Fibroblast of villous mesenchyme (primary cell): ENCODE measurements around the gene NFE2L3. TPM values are rescaled to one million over a fixed set of nuclear protein-coding genes. Genes with fewer than 3 reads are reported as not detected.
"Not testable (repeated sequence)": the region's sequence is repeated elsewhere in the genome, so short reads cannot be mapped to it uniquely, and the experiment has no call there.

ENCODE experiments used
- DNase-seq: peaks from one replicate; pipeline ENCODE4 v3.0.0-alpha.2; 2010; ENCODE audit warnings: low read depth
- H3K4me3 ChIP-seq: 2 replicates; pipeline ENCODE4 v1.5.1; 2011; ENCODE audit warnings: low read depth, mild to moderate bottlenecking, low read length
- total RNA-seq: library from RNA; depleted of rRNA; stranded (reverse); fragments of >200 nt; gene quantifications from 2 replicates; pipeline ENCODE4 v1.2.3, GENCODE V29; 2012
- TF ChIP-seq, protein P1 (sequence below): IDR thresholded peaks from 2 replicates; pipeline ENCODE4 v1.5.1; 2012; ENCODE audit warnings: low read depth, mild to moderate bottlenecking, low read length; ENCODE audit not compliant: insufficient read depth

NFE2L3 gene
- total RNA-seq, 1 donor: 6.9 TPM

DNA sequence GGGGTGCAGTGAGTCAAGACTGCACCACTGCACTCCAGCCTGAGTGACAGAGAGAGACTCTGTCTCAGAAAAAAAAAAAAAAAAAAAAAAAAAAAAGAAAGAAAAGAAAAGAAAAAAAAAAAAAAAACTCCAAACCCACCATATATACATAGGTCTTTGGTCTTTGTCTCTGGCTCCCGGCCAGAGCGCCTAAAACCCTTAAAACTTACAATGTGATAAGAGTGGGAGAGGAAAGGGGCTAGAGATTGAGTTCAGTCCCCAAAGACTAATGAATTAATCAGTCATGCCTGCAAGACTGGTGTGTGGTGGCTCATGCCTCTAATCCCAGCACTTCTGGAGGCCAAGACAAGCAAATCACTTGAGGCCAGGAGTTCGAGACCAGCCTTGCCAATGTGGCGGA, 6.8 kb upstream of the NFE2L3 start:
- TF ChIP-seq, protein P1, sequence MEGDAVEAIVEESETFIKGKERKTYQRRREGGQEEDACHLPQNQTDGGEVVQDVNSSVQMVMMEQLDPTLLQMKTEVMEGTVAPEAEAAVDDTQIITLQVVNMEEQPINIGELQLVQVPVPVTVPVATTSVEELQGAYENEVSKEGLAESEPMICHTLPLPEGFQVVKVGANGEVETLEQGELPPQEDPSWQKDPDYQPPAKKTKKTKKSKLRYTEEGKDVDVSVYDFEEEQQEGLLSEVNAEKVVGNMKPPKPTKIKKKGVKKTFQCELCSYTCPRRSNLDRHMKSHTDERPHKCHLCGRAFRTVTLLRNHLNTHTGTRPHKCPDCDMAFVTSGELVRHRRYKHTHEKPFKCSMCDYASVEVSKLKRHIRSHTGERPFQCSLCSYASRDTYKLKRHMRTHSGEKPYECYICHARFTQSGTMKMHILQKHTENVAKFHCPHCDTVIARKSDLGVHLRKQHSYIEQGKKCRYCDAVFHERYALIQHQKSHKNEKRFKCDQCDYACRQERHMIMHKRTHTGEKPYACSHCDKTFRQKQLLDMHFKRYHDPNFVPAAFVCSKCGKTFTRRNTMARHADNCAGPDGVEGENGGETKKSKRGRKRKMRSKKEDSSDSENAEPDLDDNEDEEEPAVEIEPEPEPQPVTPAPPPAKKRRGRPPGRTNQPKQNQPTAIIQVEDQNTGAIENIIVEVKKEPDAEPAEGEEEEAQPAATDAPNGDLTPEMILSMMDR: no peak
- no peak for DNase-seq
- H3K4me3 ChIP-seq: no peak overlapping the region

DNA sequence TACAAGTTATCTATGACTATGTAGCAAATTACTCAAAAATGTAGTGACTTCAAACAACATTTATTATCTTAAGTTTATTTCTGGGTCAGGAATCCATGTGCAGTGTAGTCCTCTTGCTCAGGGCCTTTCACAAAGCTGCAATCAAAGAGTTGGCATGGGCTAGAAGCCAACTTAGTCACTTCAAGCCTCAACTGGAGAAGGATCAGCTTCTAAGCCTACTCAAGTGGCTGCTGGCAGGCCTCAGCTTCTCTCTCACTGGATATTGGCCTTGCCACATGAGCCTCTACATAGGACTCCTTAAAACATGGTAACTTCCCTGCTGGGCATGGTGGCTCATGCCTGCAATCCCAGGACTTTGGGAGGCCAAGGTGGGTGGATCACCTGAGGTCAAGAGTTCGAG, 5.0 kb upstream of the NFE2L3 start:
- no peak overlapping the region for H3K4me3 ChIP-seq
- TF ChIP-seq, protein P1: no peak
- no peak for DNase-seq

GRCh38 chr7:26147646-26148306, 4.2 kb upstream of the NFE2L3 start:
- DNase-seq, H3K4me3 ChIP-seq: not testable (repeated sequence)

DNA sequence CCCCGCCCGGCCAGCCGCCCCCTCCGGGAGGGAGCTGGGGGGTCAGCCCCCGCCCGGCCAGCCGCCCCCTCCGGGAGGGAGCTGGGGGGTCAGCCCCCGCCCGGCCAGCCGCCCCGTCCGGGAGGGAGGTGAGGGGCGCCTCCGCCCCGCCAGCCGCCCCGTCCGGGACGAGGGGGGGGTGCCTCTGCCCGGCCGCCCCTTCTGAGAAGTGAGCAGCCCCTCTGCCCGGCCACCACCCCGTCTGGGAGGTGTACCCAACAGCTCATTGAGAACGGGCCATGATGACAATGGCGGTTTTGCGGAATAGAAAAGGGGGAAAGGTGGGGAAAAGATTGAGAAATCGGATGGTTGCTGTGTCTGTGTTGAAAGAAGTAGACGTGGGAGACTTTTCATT, 3.7 kb upstream of the NFE2L3 start:
- H3K4me3 ChIP-seq, DNase-seq: not testable (repeated sequence)

DNA sequence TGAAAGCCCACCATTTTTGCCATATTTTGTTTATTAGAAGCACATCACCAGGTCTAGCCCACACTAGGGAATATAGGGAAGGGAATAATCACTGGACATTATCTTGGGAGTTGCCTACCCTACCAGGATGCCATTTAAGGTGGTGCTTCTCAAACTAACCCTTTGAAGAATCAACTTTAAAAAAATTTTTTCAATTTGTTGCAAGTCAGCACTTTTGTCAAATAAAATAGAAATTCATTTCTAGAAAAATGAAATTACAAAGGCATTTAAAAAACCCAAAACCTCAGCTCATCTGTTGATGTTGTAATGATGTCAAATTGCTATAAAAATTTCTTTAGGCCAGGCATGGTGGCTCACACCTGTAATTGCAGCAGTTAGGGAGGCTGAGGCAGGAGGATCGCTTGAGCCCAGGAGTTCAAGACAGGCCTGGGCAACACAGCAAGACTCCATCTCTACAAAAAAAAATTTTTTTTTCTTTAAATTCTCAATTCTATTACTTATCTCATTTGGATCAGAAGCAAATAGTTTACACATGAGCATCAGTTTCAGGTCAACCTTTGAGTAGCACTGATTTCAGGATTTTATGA, 2.5 kb upstream of the NFE2L3 start:
- DNase-seq: no peak

DNA sequence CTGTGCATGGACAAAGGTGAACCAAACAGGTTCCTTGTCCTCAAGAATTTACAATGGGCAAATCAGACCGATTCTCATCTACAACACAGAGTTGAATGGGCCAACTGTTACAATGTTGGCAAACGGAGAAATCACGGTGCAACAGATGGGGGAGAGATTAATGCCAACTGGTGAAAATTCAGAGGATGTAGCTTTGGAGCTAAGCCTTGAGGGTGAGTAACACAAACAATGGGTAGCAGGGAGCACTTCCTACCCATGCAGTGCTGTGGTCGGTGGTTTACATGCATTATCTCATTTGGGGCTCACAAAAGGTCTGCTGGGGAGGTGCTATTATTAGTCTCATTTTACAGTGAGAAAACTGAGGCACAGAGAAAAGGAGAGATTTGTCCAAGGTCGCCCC, 902 bp upstream of the NFE2L3 start:
- H3K4me3 ChIP-seq: no peak overlapping the region
- no peak for DNase-seq
- TF ChIP-seq, protein P1: no peak

More for the DNA sequence above, 2.5 kb upstream of the NFE2L3 start:
- TF ChIP-seq, protein P1: no peak
- no peak overlapping the region for H3K4me3 ChIP-seq

GRCh38 chr7:26151650-26151952, 397 bp upstream of the NFE2L3 start:
- TF ChIP-seq, protein P1: no peak
- peak overlapping the region; percentile 67 for H3K4me3 ChIP-seq
- DNase-seq: no peak

DNA sequence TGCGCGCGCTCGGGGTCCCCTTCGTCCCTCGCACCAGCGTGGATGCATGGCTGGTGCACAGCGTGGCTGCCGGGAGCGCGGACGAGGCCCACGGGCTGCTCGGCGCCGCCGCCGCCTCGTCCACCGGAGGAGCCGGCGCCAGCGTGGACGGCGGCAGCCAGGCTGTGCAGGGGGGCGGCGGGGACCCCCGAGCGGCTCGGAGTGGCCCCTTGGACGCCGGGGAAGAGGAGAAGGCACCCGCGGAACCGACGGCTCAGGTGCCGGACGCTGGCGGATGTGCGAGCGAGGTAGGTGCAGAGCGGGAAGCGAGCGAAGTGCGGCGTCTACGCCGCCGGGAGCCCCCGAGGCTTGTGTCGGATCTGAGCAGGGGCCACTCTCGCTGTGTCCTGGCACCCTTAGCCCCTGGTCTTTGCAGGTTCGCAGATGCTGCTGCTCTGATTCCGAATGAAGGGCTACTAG, 813 bp downstream of the NFE2L3 start:
- peak overlapping the region; percentile 67 for H3K4me3 ChIP-seq
- DNase-seq: not testable (repeated sequence)
